Daoy (cell line): ENCODE measurements around the gene ARHGEF7. TPM values are rescaled to one million over a fixed set of nuclear protein-coding genes. Genes with fewer than 3 reads are reported as not detected.

Experiments
- DNase-seq: peaks from one replicate; pipeline ENCODE4 v3.0.0-alpha.2; 2015; ENCODE audit warnings: low read depth
- total RNA-seq: library from RNA; depleted of rRNA; stranded (reverse); fragments of >200 nt; shearing (Covaris generic); gene quantifications from 2 replicates; pipeline ENCODE4 v1.2.3, GENCODE V29; 2014

Gene ARHGEF7
- total RNA-seq, 1 experiment from 2014 or later: 12.6 TPM

- DNase-seq: no peak
Measured at GRCh38 chr13:111225166-111225565, 110.1 kb downstream of the ARHGEF7 start.

- no peak for DNase-seq
Measured at GRCh38 chr13:111225810-111226546, 110.9 kb downstream of the ARHGEF7 start.

DNA sequence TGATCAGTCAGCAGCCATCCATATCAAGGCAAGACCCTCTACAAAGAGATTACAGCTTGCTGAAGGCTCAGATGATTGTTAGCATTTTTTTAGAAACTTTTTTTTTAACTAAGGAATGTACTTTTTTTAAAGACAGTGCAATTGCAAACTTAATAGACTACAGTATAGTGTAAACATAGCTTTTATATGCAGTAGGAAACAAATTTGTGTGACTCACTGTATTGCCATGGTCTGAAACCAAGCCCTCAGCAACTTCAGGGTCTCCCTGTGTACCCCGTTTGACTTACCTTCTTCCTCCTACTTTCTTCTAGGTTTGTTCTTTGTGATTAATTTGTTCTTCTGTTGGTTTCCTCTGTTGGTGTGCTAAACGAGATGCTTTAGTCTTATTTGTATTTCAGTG, 112.3 kb downstream of the ARHGEF7 start:
- no peak for DNase-seq

GRCh38 chr13:111228262-111229144, 113.4 kb downstream of the ARHGEF7 start:
- peak; percentile 78 for DNase-seq

DNA sequence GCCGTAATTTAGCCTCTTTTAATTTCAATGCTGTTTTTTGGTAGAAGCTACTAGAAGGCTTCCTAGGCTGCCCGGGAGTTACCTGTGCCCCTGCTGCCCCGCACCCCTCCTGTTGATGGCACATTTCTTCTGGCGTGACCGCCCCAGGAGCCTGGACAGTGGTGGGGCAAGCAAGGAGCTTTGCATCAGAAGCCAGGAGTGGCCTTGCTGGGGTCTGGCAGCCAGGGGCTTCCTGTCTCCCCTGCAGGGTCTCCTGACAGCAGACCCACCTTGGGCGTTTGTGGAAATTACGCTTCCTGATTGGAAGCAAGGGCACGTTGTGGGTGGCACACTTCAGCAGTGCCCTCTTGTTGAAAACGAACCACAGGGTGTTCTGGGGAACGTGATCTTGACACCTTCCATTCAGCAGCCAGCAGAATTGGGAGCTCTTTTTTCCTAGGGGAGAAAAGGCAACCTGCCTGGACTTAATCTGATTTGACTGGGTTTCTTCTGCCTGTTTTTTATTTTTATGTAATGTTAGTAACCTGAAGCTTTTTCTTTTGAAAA, 115.3 kb downstream of the ARHGEF7 start:
- no peak for DNase-seq

DNA sequence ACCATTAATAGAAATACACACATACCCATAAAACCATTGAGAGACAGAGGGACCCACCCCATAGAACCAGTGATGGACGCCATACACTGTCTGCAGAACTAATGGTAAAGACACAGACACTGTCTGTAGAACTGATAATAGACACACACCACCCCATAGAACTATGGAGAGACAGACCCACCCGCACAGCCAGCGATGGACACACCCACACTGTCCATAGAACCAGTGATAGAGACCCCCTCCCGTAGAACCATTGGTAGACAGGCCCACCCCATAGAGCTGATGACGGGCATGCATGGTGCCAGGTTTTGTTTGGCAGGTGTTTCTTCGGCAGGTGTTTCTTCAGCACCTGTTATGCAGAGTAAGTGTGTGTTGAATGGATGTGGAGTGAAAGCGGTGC, 117.1 kb downstream of the ARHGEF7 start:
- DNase-seq: no peak

GRCh38 chr13:111233080-111233479, 118.0 kb downstream of the ARHGEF7 start:
- DNase-seq: no peak

DNA sequence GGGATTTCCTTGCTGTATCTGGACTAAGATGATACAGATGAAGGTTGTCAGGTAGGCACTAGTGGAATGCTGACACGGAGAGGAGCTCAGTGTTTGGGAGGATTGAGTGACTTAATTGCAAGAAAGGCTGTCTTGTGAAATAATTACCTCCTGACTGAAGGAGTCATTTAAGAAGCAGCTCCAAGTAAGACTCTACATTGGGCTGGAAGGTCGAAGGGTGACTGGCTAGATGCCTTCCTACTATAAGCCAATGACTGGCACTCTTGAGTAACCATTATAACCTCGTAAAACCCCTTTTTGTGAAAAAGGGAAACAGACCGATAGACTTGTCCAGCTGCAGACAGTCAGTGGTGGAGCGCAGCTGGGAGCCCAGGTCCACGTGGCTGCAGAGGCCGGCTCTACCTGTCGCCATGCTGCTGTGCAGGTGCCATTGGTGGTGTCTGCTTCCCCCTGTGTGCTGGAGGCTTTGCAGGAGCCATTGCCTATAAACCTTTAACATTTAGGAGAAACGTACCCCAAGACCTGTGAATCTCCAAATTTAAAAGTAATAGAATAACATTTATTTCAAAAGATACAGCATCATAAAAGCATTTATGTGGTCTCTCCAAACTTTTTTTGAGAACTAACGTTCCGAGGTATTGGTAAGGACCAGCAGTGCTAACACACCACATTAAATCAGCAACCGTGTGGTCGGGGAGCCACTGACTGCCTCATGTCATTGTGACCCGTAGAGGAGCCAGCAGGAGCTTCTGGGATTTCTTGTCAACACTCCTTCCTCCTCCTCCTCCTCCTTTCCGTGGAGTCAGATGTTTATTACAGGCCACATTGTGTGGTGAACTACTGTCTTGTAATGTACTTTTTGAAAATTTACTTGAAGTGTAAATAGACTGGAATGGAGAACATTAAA, 124.9 kb downstream of the ARHGEF7 start:
- no peak for DNase-seq

GRCh38 chr13:111241006-111241755, 126.1 kb downstream of the ARHGEF7 start:
- DNase-seq: no peak

- DNase-seq: no peak
Measured at GRCh38 chr13:111241862-111242261, 126.8 kb downstream of the ARHGEF7 start.

DNA sequence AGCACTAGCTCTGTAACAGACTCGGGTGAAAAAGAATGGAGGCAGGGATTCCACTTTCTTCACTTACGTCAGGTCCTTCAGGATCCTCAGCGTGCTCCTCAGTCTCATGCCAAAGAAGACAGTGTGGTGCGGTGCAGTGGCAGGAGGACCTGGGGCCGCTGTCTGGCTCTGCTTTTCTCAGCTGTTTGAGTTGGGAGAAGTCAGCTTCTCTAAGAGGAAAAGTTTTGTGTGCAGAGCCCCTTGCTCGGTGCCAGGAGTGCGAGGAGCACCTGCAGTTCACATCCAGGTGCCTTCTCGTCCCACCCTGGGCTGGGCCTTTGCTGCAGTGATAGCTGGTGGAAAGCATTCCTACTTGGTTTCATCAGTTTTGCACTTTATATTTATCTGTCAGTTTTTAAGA, 127.5 kb downstream of the ARHGEF7 start:
- no peak for DNase-seq

- DNase-seq: no peak
Measured at GRCh38 chr13:111243981-111244380, 128.9 kb downstream of the ARHGEF7 start.

GRCh38 chr13:111245576-111246384, 130.7 kb downstream of the ARHGEF7 start:
- no peak for DNase-seq

GRCh38 chr13:111247552-111247951, 132.4 kb downstream of the ARHGEF7 start:
- DNase-seq: no peak

GRCh38 chr13:111248822-111249221, 133.7 kb downstream of the ARHGEF7 start:
- DNase-seq: no peak

DNA sequence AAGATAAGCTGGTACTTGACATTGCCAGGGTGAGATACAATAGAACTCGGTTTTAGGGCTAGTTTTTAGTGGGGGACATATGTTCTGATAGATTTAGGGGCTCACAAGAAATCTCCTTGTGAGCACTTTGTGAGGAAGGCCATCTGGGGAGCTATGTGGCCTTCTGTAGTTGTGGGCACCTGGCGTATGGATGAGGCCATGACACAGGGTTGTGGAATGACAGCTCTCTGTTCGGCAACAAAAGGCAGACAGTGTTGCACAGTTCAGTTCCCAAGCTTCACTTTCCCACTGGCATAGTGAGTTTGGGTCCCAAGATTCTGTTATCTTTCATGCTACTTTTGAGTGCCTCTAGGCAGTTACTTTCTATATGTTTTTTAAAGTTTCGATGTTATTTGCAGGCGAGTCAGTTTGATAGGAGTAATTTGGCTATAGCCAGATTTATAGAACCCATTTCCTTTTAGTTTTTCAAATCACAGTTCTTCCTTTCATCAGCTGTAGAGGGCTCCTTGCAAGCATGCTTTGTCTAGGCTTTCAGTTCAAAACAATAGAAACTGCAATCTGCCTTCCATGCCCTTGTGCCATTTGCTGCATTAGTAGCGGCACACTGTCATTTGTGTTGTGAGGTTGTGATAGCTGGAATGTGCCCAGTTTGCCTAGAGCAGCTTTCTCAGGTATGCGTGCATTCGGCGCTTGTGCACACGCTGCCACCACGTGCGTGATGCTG, 134.7 kb downstream of the ARHGEF7 start:
- DNase-seq: no peak

GRCh38 chr13:111251646-111252445, 136.7 kb downstream of the ARHGEF7 start:
- peak; percentile 8 for DNase-seq
